ENCODE data around the gene DAG1.
A peak's percentile ranks its signal among the peaks of the same experiment; 100 is the strongest.

Gene DAG1

GRCh38 chr3:49469936-49470713 is at the start of gene DAG1:
TSS of gene DAG1 (plus strand) at chr3:49470267. CDS start at chr3:49510535, 40,268 bp downstream.
- in situ Hi-C loops (cut with HindIII; ENCODE audit: low pct_ligation_motif_present, low pct_unique_long_range_greater_than_20kb, low sequenced_read_pairs): no loop called here
- peak; percentile 94 for DNase-seq

- no peak for DNase-seq
- in situ Hi-C loops (cut with HindIII; ENCODE audit: low pct_ligation_motif_present, low pct_unique_long_range_greater_than_20kb, low sequenced_read_pairs): no loop called here
Measured at GRCh38 chr3:49421890-49422378, 48.1 kb upstream of the DAG1 start.

GRCh38 chr3:49422379-49423248 is 47.5 kb upstream of the DAG1 start, which contains the start of gene AMT:
TSS of gene AMT (minus strand) at chr3:49422473. CDS start at chr3:49422450, 23 bp downstream.
- in situ Hi-C loops (cut with HindIII; ENCODE audit: low pct_ligation_motif_present, low pct_unique_long_range_greater_than_20kb, low sequenced_read_pairs): no loop called here
- DNase-seq: no peak

- DNase-seq: no peak
- in situ Hi-C loops (cut with HindIII; ENCODE audit: low pct_ligation_motif_present, low pct_unique_long_range_greater_than_20kb, low sequenced_read_pairs): no loop called here
Measured at GRCh38 chr3:49424816-49425215, 45.3 kb upstream of the DAG1 start.

- in situ Hi-C loops (cut with HindIII; ENCODE audit: low pct_ligation_motif_present, low pct_unique_long_range_greater_than_20kb, low sequenced_read_pairs): no loop called here
- no peak for DNase-seq
Measured at GRCh38 chr3:49427586-49427985, 42.5 kb upstream of the DAG1 start.

GRCh38 chr3:49428752-49429080 is 41.4 kb upstream of the DAG1 start:
- peak; percentile 70 for DNase-seq
- in situ Hi-C loops (cut with HindIII; ENCODE audit: low pct_ligation_motif_present, low pct_unique_long_range_greater_than_20kb, low sequenced_read_pairs): no loop called here

GRCh38 chr3:49434731-49435130 is 35.3 kb upstream of the DAG1 start:
- in situ Hi-C loops (cut with HindIII; ENCODE audit: low pct_ligation_motif_present, low pct_unique_long_range_greater_than_20kb, low sequenced_read_pairs): no loop called here
- no peak for DNase-seq

GRCh38 chr3:49445391-49445790 is 24.7 kb upstream of the DAG1 start:
- in situ Hi-C loops (cut with HindIII; ENCODE audit: low pct_ligation_motif_present, low pct_unique_long_range_greater_than_20kb, low sequenced_read_pairs): no loop called here
- DNase-seq: no peak

GRCh38 chr3:49453621-49454020 is 16.4 kb upstream of the DAG1 start:
- DNase-seq: no peak
- in situ Hi-C loops (cut with HindIII; ENCODE audit: low pct_ligation_motif_present, low pct_unique_long_range_greater_than_20kb, low sequenced_read_pairs): no loop called here

- peak; percentile 20 for DNase-seq
- in situ Hi-C loops (cut with HindIII; ENCODE audit: low pct_ligation_motif_present, low pct_unique_long_range_greater_than_20kb, low sequenced_read_pairs): no loop called here
Measured at GRCh38 chr3:49454458-49454857, 15.6 kb upstream of the DAG1 start.

GRCh38 chr3:49454898-49455681 is 15.0 kb upstream of the DAG1 start:
- no peak for DNase-seq
- in situ Hi-C loops (cut with HindIII; ENCODE audit: low pct_ligation_motif_present, low pct_unique_long_range_greater_than_20kb, low sequenced_read_pairs): no loop called here

- in situ Hi-C loops (cut with HindIII; ENCODE audit: low pct_ligation_motif_present, low pct_unique_long_range_greater_than_20kb, low sequenced_read_pairs): no loop called here
- DNase-seq: peak; percentile 39
Measured at GRCh38 chr3:49456466-49456865, 13.6 kb upstream of the DAG1 start.

GRCh38 chr3:49460188-49460890 is 9.7 kb upstream of the DAG1 start:
- no peak for DNase-seq
- in situ Hi-C loops (cut with HindIII; ENCODE audit: low pct_ligation_motif_present, low pct_unique_long_range_greater_than_20kb, low sequenced_read_pairs): no loop called here

GRCh38 chr3:49460956-49461355 is 9.1 kb upstream of the DAG1 start:
- in situ Hi-C loops (cut with HindIII; ENCODE audit: low pct_ligation_motif_present, low pct_unique_long_range_greater_than_20kb, low sequenced_read_pairs): no loop called here

GRCh38 chr3:49461443-49462171 is 8.5 kb upstream of the DAG1 start:
- in situ Hi-C loops (cut with HindIII; ENCODE audit: low pct_ligation_motif_present, low pct_unique_long_range_greater_than_20kb, low sequenced_read_pairs): no loop called here
- DNase-seq: no peak

More at GRCh38 chr3:49460956-49461355, 9.1 kb upstream of the DAG1 start:
- no peak for DNase-seq

GRCh38 chr3:49462222-49462621 is 7.8 kb upstream of the DAG1 start:
- DNase-seq: no peak
- in situ Hi-C loops (cut with HindIII; ENCODE audit: low pct_ligation_motif_present, low pct_unique_long_range_greater_than_20kb, low sequenced_read_pairs): no loop called here

GRCh38 chr3:49465270-49466034 is 4.6 kb upstream of the DAG1 start:
- no peak for DNase-seq
- in situ Hi-C loops (cut with HindIII; ENCODE audit: low pct_ligation_motif_present, low pct_unique_long_range_greater_than_20kb, low sequenced_read_pairs): no loop called here

Measured in ACHN (cell line).